Measurements from ENCODE around the gene COX7A2.
A peak's percentile ranks its signal among the peaks of the same experiment; 100 is the strongest.

The COX7A2 gene

GRCh38 chr6:75219263-75219662, 24.3 kb downstream of the COX7A2 start:
- DNase-seq = no peak

- no peak for DNase-seq
Measured at GRCh38 chr6:75217193-75217592, 26.4 kb downstream of the COX7A2 start.

GRCh38 chr6:75215291-75215690, 28.3 kb downstream of the COX7A2 start:
- DNase-seq = no peak

GRCh38 chr6:75213732-75214131, 29.9 kb downstream of the COX7A2 start:
- DNase-seq = no peak

- DNase-seq = no peak
Measured at GRCh38 chr6:75213112-75213511, 30.5 kb downstream of the COX7A2 start.

- peak in 1 of 2 experiments; percentile 17 for DNase-seq
Measured at GRCh38 chr6:75211920-75212590, 31.5 kb downstream of the COX7A2 start.

- DNase-seq = peak; percentile 37 to 73
Measured at GRCh38 chr6:75210885-75211739, 32.5 kb downstream of the COX7A2 start.

GRCh38 chr6:75209184-75209723, 34.3 kb downstream of the COX7A2 start:
- DNase-seq = no peak

GRCh38 chr6:75208298-75209183, 35.1 kb downstream of the COX7A2 start:
- DNase-seq = peak; percentile 49 to 85

GRCh38 chr6:75206576-75207342, 36.8 kb downstream of the COX7A2 start:
- DNase-seq = no peak

- peak in 1 of 2 experiments; percentile 61 for DNase-seq
Measured at GRCh38 chr6:75205776-75206575, 37.6 kb downstream of the COX7A2 start, which contains the start of gene COL12A1. Gene COL12A1, minus strand, starts transcription at chr6:75206053. Its CDS starts 3,261 bp downstream, at chr6:75202792.

- peak in 1 of 2 experiments; percentile 27 for DNase-seq
Measured at GRCh38 chr6:75204959-75205775, 38.4 kb downstream of the COX7A2 start.

GRCh38 chr6:75204217-75204958, 39.2 kb downstream of the COX7A2 start:
- DNase-seq = peak; percentile 15 to 87

GRCh38 chr6:75203721-75204120, 39.9 kb downstream of the COX7A2 start:
- DNase-seq = no peak

- no peak for DNase-seq
Measured at GRCh38 chr6:75202676-75203131, 40.9 kb downstream of the COX7A2 start.

- DNase-seq = peak; percentile 15 to 70
Measured at GRCh38 chr6:75201901-75202672, 41.5 kb downstream of the COX7A2 start.

- DNase-seq = no peak
Measured at GRCh38 chr6:75201021-75201420, 42.6 kb downstream of the COX7A2 start.

- DNase-seq = no peak
Measured at GRCh38 chr6:75199889-75200288, 43.7 kb downstream of the COX7A2 start.
